NCI-H526 (cell line): ENCODE measurements around the gene CHST3.

Source experiments
- DNase-seq, 2 experiments: peaks; one replicate each; lab custom pipeline; 2025; lab: John Stamatoyannopoulos, UW

The CHST3 gene

GRCh38 chr10:72058347-72058898, 94.2 kb downstream of the CHST3 start:
- no peak for DNase-seq

- DNase-seq = no peak
These were observed 95.0 kb downstream of the CHST3 start for GRCh38 chr10:72058989-72059842.

DNA sequence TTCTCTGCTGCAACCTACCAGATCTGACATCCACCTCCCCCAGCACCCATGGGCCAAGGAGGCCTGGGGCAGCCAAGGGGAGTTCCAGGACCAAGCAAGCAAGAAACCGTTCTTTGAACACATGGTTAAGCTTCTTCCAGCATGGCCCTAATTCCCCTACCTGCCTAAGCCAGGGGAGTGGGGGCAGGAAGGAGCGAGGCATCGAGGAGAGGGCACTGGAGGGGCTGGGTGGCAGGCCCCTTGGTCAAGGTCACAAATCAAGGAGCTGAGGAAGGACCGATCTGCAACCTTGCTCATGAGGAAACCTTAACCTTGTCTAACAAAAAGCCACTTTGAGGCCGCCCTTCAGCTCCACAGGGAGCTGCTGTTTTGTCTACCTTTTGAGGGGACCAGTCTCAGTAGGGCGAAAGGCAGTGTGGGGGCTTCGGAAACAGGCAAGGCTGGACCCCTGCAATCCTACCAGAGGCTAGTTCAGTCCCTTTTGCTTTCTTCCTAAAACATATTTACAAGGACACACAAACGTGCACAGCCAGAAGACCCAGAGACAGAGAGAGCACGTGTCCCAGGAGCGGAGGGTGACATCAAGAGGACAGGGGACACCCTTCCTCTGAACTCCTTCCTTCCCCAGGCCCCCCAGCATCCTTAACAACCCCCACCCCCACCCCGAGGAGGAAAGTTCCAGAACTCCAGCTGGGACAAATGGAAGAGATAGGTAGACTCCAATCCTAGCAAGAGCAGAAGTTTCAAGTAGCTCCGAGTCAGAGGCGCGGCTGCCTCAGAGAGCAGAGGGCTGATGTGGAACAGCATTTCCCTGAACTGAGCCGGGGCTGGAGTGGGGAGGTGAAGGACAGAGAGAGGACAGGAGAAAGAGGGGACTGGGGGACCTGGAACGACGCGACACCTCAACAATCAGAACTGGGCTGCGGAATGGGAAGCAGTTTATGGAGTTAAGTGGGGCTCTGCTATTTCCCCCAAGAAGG, 95.9 kb downstream of the CHST3 start:
- DNase-seq = no peak

DNA sequence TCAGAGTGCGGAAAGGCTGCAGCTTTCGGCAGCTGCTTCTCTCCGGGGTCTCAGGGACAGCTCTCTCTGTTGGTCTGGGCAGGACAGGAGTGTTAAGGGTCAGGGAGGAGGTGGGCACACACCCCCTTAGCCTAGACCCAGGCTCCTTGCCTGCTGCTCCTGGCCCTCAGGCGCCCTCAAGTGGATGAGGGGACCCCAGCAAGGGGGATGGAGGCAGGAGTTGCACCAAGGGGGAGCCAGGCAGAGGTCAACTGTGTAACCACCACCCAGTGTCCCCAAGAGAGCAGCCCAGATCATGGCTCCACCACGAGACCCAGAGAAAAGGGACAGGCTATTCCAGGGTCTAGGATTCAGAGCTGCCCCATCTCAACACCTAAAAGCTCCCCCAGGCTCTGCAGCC, 97.3 kb downstream of the CHST3 start:
- no peak for DNase-seq

DNA sequence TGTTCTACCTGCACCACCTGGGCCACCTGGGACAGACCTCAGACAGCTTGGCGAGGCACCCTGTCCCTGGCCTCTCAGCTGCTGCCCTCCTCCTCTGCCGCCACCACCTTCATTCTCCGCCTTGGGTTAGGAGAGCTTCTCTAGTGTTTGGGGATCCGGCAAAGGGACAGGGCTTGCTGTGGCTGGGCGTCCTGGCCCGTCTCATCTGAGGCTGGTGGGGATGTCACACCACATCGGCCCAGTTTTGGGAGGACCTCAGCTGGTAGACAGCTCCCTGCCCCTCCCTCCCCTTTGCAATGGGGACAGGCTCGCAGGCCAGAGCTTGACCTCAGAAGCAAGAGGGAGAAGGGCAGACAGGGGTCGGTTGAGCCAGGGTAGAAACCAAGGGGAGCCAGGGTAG, 97.7 kb downstream of the CHST3 start:
- DNase-seq = no peak

DNA sequence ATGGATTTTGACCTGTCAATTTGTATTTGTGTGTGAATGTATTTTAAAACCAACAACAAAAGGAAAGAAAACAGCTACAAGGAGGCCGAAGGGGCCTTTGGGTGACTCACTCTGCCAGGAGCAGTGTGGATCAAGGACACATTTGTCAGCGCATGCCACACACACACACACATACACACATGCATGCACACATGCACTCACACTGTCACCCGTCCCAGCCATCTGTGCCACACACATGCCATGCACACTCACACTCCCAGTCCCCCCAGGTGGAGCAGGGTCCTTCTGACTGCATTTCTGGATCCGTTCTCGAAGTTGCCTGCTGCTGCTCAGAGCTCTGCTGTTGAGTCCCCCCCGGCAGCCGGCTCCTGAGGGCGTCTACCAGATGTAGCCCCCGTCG, 98.2 kb downstream of the CHST3 start:
- no peak for DNase-seq
